ENCODE data around the gene SCG3.

- no peak for TF ChIP-seq CTCF (IDR thresholded peaks at IDR 0.05; ENCODE audit: poor library complexity, severe bottlenecking)
- no peak for TF ChIP-seq POLR2AphosphoS5 (IDR thresholded peaks at IDR 0.05)
- TF ChIP-seq EP300 (conservative IDR thresholded peaks at IDR 0.05; ENCODE audit: poor library complexity, severe bottlenecking), result no peak
- no peak for TF ChIP-seq EZH2 (IDR thresholded peaks at IDR 0.05; ENCODE audit: borderline replicate concordance, insufficient read depth, low read length, poor library complexity, severe bottlenecking)
- TF ChIP-seq RAD21 (conservative IDR thresholded peaks at IDR 0.05), result no peak
- TF ChIP-seq SMC3 (conservative IDR thresholded peaks at IDR 0.05; ENCODE audit: poor library complexity), result no peak
- TF ChIP-seq REST (IDR thresholded peaks at IDR 0.05; ENCODE audit: borderline replicate concordance), result no peak
- TF ChIP-seq MXI1 (conservative IDR thresholded peaks at IDR 0.05; ENCODE audit: poor library complexity, severe bottlenecking), result no peak
- no peak for TF ChIP-seq TAF1 (IDR thresholded peaks at IDR 0.05; ENCODE audit: low read depth)
These were observed 38.6 kb upstream of the SCG3 start for GRCh38 chr15:51642696-51643095.

Measured in neural cell (in vitro differentiated cells).